Vagina (tissue), 2 donors: ENCODE measurements around the gene SFXN1. TPM values are rescaled to one million over a fixed set of nuclear protein-coding genes. Genes with fewer than 3 reads are reported as not detected.
"Not testable (repeated sequence)": the region's sequence is repeated elsewhere in the genome, so short reads cannot be mapped to it uniquely, and the experiment has no call there.

Experiments used
- DNase-seq, 2 donors: peaks; one replicate each; pipeline ENCODE4 v3.0.0-alpha.2; 2017; ENCODE audit errors: extremely low spot score in 2 of 2
- H3K27ac ChIP-seq: fragments of 200-600 bp; sonication (generic); one replicate; pipeline ENCODE4 v1.5.1; 2019
- H3K27me3 ChIP-seq: fragments of 200-600 bp; sonication (generic); one replicate; pipeline ENCODE4 v1.5.1; 2019
- H3K36me3 ChIP-seq, 2 donors: fragments of 200-600 bp; sonication (generic); one replicate each; pipeline ENCODE4 v1.5.1; 2017 to 2019
- H3K4me1 ChIP-seq: fragments of 200-600 bp; sonication (generic); one replicate; pipeline ENCODE4 v1.5.1; 2019
- H3K4me3 ChIP-seq, 2 donors: fragments of 200-600 bp; sonication (generic); 1 replicate in 1 of 2; 2 replicates in 1 of 2; pipeline ENCODE4 v1.5.1; 2016 to 2019
- H3K9me3 ChIP-seq: fragments of 200-600 bp; sonication (generic); one replicate; pipeline ENCODE4 v1.5.1; 2019
- CTCF ChIP-seq, 3 experiments: fragments of 450-650 bp in 2 of 3; fragments of 200-600 bp in 1 of 3; sonication (generic) in 1 of 3; IDR thresholded peaks; one replicate each; pipeline ENCODE4 v1.5.1; 2017 to 2019; ENCODE audit warnings: antibody characterized with exemption in 3 of 3, mild to moderate bottlenecking in 2 of 3, moderate library complexity in 2 of 3
- POLR2A ChIP-seq, 2 donors: fragments of 450-650 bp; IDR thresholded peaks; one replicate each; pipeline ENCODE4 v1.6.1; 2017; ENCODE audit warnings: antibody characterized with exemption in 2 of 2, mild to moderate bottlenecking in 2 of 2, moderate library complexity in 2 of 2
- POLR2AphosphoS5 ChIP-seq, 2 donors: sonication (generic); formaldehyde crosslinking; IDR thresholded peaks; one replicate each; pipeline ENCODE4 v1.9.0; 2017; ENCODE audit warnings: antibody characterized with exemption in 2 of 2, mild to moderate bottlenecking in 2 of 2, low read depth in 1 of 2; ENCODE audit not compliant: insufficient read depth in 1 of 2
- intact Hi-C: fragments of 100-400 bp; cut with DNase I; formaldehyde crosslinking; loops from one replicate; pipeline ENCODE4 v1.15.1; 2023
- total RNA-seq: library from RNA; depleted of rRNA; stranded (reverse); fragments of >200 nt; gene quantifications from one replicate; pipeline ENCODE4 v1.2.3, GENCODE V29; 2016

The SFXN1 gene
- total RNA-seq, 1 donor from 2014 or later: 88.6 TPM

GRCh38 chr5:175531361-175531760 is 53.0 kb downstream of the SFXN1 start:
- Histone ChIP-seq H3K27me3 (no peaks in the 10 kb centered on the region), H3K4me1 (peaks cover 10% of the 10 kb centered on the region), H3K9me3 (no peaks in the 10 kb centered on the region), H3K27ac (no peak overlapping the region), H3K36me3 (peaks cover 0 to 12% of the 10 kb centered on the region in 2 donors), H3K4me3 (no peak overlapping the region)
- intact Hi-C loops: loop anchor here (5.0 kb wide), 1 partner anchor 181 kb away; no protein-coding TSS in a partner anchor
- no peak for DNase-seq
- no peak for TF ChIP-seq POLR2AphosphoS5 (IDR thresholded peaks at IDR 0.05; ENCODE audit: insufficient read depth in 1 of 2, low read depth in 1 of 2)
- no peak for TF ChIP-seq CTCF (IDR thresholded peaks at IDR 0.05)
- no peak for TF ChIP-seq POLR2A (IDR thresholded peaks at IDR 0.05)

- no peaks in the 10 kb centered on the region for H3K27me3 ChIP-seq
- intact Hi-C loops: loop anchor here (5.0 kb wide), 1 partner anchor 178 kb away; no protein-coding TSS in a partner anchor
Observed at GRCh38 chr5:175534070-175534932, 55.9 kb downstream of the SFXN1 start.

GRCh38 chr5:175535331-175535730 is 57.0 kb downstream of the SFXN1 start:
- intact Hi-C loops, H3K36me3 ChIP-seq, H3K4me1 ChIP-seq, H3K27ac ChIP-seq, H3K27me3 ChIP-seq, H3K9me3 ChIP-seq, H3K4me3 ChIP-seq, DNase-seq: not testable (repeated sequence)

More at GRCh38 chr5:175534070-175534932, 55.9 kb downstream of the SFXN1 start:
- no peak overlapping the region for H3K27ac ChIP-seq
- peaks cover 0 to 4% of the 10 kb centered on the region in 2 donors for H3K36me3 ChIP-seq
- peaks cover 10% of the 10 kb centered on the region for H3K4me1 ChIP-seq
- no peaks in the 10 kb centered on the region for H3K9me3 ChIP-seq
- TF ChIP-seq POLR2AphosphoS5 (IDR thresholded peaks at IDR 0.05; ENCODE audit: insufficient read depth in 1 of 2, low read depth in 1 of 2) (peak in 1 of 2 donors; percentile 10), POLR2A (IDR thresholded peaks at IDR 0.05) (no peak), CTCF (IDR thresholded peaks at IDR 0.05) (peak; percentile 74 to 93 (median 86))
- DNase-seq: no peak
- no peak overlapping the region for H3K4me3 ChIP-seq

GRCh38 chr5:175535796-175536195 is 57.4 kb downstream of the SFXN1 start:
- Histone ChIP-seq H3K4me1 (peaks cover 10% of the 10 kb centered on the region), H3K27ac (no peak overlapping the region), H3K4me3 (no peak overlapping the region), H3K9me3 (no peaks in the 10 kb centered on the region), H3K27me3 (no peaks in the 10 kb centered on the region), H3K36me3 (peaks cover 0 to 4% of the 10 kb centered on the region in 2 donors)
- no peak for DNase-seq
- TF ChIP-seq POLR2A (IDR thresholded peaks at IDR 0.05) (no peak), POLR2AphosphoS5 (IDR thresholded peaks at IDR 0.05; ENCODE audit: insufficient read depth in 1 of 2, low read depth in 1 of 2) (no peak), CTCF (IDR thresholded peaks at IDR 0.05) (no peak)
- intact Hi-C loops: no loop called here

- no peak for DNase-seq
- Histone ChIP-seq H3K4me3 (no peak overlapping the region), H3K4me1 (peaks cover 10% of the 10 kb centered on the region), H3K27me3 (no peaks in the 10 kb centered on the region), H3K27ac (no peak overlapping the region), H3K36me3 (no peaks in the 10 kb centered on the region), H3K9me3 (no peaks in the 10 kb centered on the region)
- TF ChIP-seq POLR2A (IDR thresholded peaks at IDR 0.05) (no peak), CTCF (IDR thresholded peaks at IDR 0.05) (no peak), POLR2AphosphoS5 (IDR thresholded peaks at IDR 0.05; ENCODE audit: insufficient read depth in 1 of 2, low read depth in 1 of 2) (no peak)
- intact Hi-C loops: no loop called here
Observed at GRCh38 chr5:175538576-175538975, 60.2 kb downstream of the SFXN1 start.
